Lower lobe of right lung (tissue), 2 donors: ENCODE results near the gene AMPD1. TPM values are rescaled to one million over a fixed set of nuclear protein-coding genes. Genes with fewer than 3 reads are reported as not detected.

Experiments
- ATAC-seq, 2 donors: fragments of 200-7000 bp; cut with Tn5 transposase; one replicate each; pipeline ENCODE4 v1.9.1; 2020 to 2022; ENCODE audit warnings: mild to moderate bottlenecking in 2 of 2, moderate library complexity in 2 of 2
- DNase-seq: peaks from one replicate; pipeline ENCODE4 v3.0.0-alpha.2; 2020
- H3K27ac ChIP-seq: fragments of 200-600 bp; one replicate; pipeline ENCODE4 v1.8.0; 2022
- H3K27me3 ChIP-seq: fragments of 200-600 bp; one replicate; pipeline ENCODE4 v1.8.0; 2022; ENCODE audit warnings: low read depth
- H3K36me3 ChIP-seq: fragments of 200-600 bp; one replicate; pipeline ENCODE4 v1.8.0; 2022; ENCODE audit warnings: mild to moderate bottlenecking
- H3K4me1 ChIP-seq: fragments of 200-600 bp; one replicate; pipeline ENCODE4 v1.8.0; 2022
- H3K4me3 ChIP-seq: fragments of 200-600 bp; one replicate; pipeline ENCODE4 v1.8.0; 2022; ENCODE audit warnings: mild to moderate bottlenecking
- H3K9me3 ChIP-seq: fragments of 200-600 bp; one replicate; pipeline ENCODE4 v1.8.0; 2022
- CTCF ChIP-seq: fragments of 200-600 bp; IDR thresholded peaks from one replicate; pipeline ENCODE4 v1.8.0; 2022; ENCODE audit warnings: antibody characterized with exemption, mild to moderate bottlenecking
- intact Hi-C: fragments of 100-400 bp; cut with DNase I; formaldehyde crosslinking; loops from one replicate; pipeline ENCODE4 v1.11.0; 2022
- total RNA-seq: library from RNA; stranded (reverse); fragmentation: NEBNext Ultra II Directional; extraction: Animal tissue kit (Norgen Biotek cat#: 25700); gene quantifications from one replicate; pipeline ENCODE4 v1.2.1, GENCODE V29; 2021
- donor health status: DM: no; HTN: yes; CAD: no; lungs with severe emphysema.

Gene AMPD1
- total RNA-seq, 1 donor from 2014 or later, result 0.21 TPM

GRCh38 chr1:114668373-114668772 is 27.0 kb downstream of the AMPD1 start:
- DNase-seq, result no peak
- ATAC-seq, result no peak
- peaks cover 3% of the 10 kb centered on the region for H3K4me1 ChIP-seq
- H3K36me3 ChIP-seq, result no peaks in the 10 kb centered on the region
- H3K27ac ChIP-seq, result no peak overlapping the region
- H3K4me3 ChIP-seq, result no peak overlapping the region
- no peak for TF ChIP-seq CTCF
- no peaks in the 10 kb centered on the region for H3K27me3 ChIP-seq
- H3K9me3 ChIP-seq, result no peaks in the 10 kb centered on the region
- intact Hi-C loops, result no loop called here

GRCh38 chr1:114666954-114667353 is 28.4 kb downstream of the AMPD1 start:
- no peaks in the 10 kb centered on the region for H3K9me3 ChIP-seq
- no peaks in the 10 kb centered on the region for H3K36me3 ChIP-seq
- H3K4me1 ChIP-seq, result peaks cover 3% of the 10 kb centered on the region
- no peak for DNase-seq
- no peaks in the 10 kb centered on the region for H3K27me3 ChIP-seq
- no peak overlapping the region for H3K27ac ChIP-seq
- TF ChIP-seq CTCF, result no peak
- no peak overlapping the region for H3K4me3 ChIP-seq
- no peak for ATAC-seq
- intact Hi-C loops, result no loop called here

- TF ChIP-seq CTCF, result no peak
- intact Hi-C loops, result no loop called here
- no peak overlapping the region for H3K27ac ChIP-seq
- ATAC-seq, result no peak
- H3K4me1 ChIP-seq, result no peaks in the 10 kb centered on the region
- no peaks in the 10 kb centered on the region for H3K9me3 ChIP-seq
- no peak for DNase-seq
- no peaks in the 10 kb centered on the region for H3K27me3 ChIP-seq
- no peaks in the 10 kb centered on the region for H3K36me3 ChIP-seq
- no peak overlapping the region for H3K4me3 ChIP-seq
Observed at GRCh38 chr1:114660238-114660637, 35.1 kb downstream of the AMPD1 start.

GRCh38 chr1:114651893-114652292 is 43.5 kb downstream of the AMPD1 start:
- DNase-seq, result no peak
- no peak for ATAC-seq
- Histone ChIP-seq H3K27me3 (no peaks in the 10 kb centered on the region), H3K4me3 (no peak overlapping the region), H3K36me3 (no peaks in the 10 kb centered on the region), H3K4me1 (no peaks in the 10 kb centered on the region), H3K9me3 (no peaks in the 10 kb centered on the region), H3K27ac (no peak overlapping the region)
- TF ChIP-seq CTCF, result no peak
- intact Hi-C loops, result no loop called here

- ATAC-seq, result no peak
- no peak for DNase-seq
- no peaks in the 10 kb centered on the region for H3K27me3 ChIP-seq
- H3K9me3 ChIP-seq, result no peaks in the 10 kb centered on the region
- no peak for TF ChIP-seq CTCF
- no peaks in the 10 kb centered on the region for H3K4me1 ChIP-seq
- intact Hi-C loops, result no loop called here
- no peaks in the 10 kb centered on the region for H3K36me3 ChIP-seq
- no peak overlapping the region for H3K27ac ChIP-seq
- H3K4me3 ChIP-seq, result no peak overlapping the region
Observed at GRCh38 chr1:114648503-114648902, 46.8 kb downstream of the AMPD1 start.

GRCh38 chr1:114641377-114641776 is 54.0 kb downstream of the AMPD1 start:
- no peak for TF ChIP-seq CTCF
- Histone ChIP-seq H3K27me3 (no peaks in the 10 kb centered on the region), H3K9me3 (no peaks in the 10 kb centered on the region), H3K36me3 (no peaks in the 10 kb centered on the region), H3K4me1 (no peaks in the 10 kb centered on the region), H3K27ac (no peak overlapping the region), H3K4me3 (no peak overlapping the region)
- intact Hi-C loops, result no loop called here
- no peak for DNase-seq
- ATAC-seq, result no peak
